HepG2 (cell line): ENCODE data around the gene RGL3. TPM values are rescaled to one million over a fixed set of nuclear protein-coding genes. Genes with fewer than 3 reads are reported as not detected.
A peak's percentile ranks its signal among the peaks of the same experiment; 100 is the strongest.

Source experiments
- AGO2 ChIP-seq: fragments of 200-400 bp; formaldehyde crosslinking; optimal IDR thresholded peaks from 2 replicates; pipeline ENCODE3; 2017; ENCODE audit warnings: mild to moderate bottlenecking, low read depth, low read length, moderate library complexity
- E2F2 ChIP-seq: sonication (generic); formaldehyde crosslinking; IDR thresholded peaks from 2 replicates; pipeline ENCODE4 v1.4.0; 2020; ENCODE audit warnings: missing genetic modification reagents, borderline replicate concordance
- FOSL2 ChIP-seq: sonication (generic); formaldehyde crosslinking; IDR thresholded peaks from 2 replicates; pipeline ENCODE4 v1.4.0; 2020; ENCODE audit warnings: missing genetic modification reagents
- HCFC1 ChIP-seq: fragments of 150-350 bp; IDR thresholded peaks from 2 replicates; pipeline ENCODE4 v1.6.1; 2014; ENCODE audit warnings: low read depth, low read length
- HNRNPK ChIP-seq: fragments of 200-400 bp; formaldehyde crosslinking; IDR thresholded peaks from 2 replicates; pipeline ENCODE4 v1.6.1; 2018; ENCODE audit warnings: low read length, low read depth, moderate library complexity, mild to moderate bottlenecking; ENCODE audit not compliant: poor library complexity, severe bottlenecking
- HOMEZ ChIP-seq: IDR thresholded peaks from 2 replicates; pipeline ENCODE4 v1.6.1; 2016; ENCODE audit warnings: low read depth
- IKZF4 ChIP-seq: sonication (generic); formaldehyde crosslinking; IDR thresholded peaks from 2 replicates; pipeline ENCODE4 v1.5.1; 2020; ENCODE audit warnings: borderline replicate concordance, mild to moderate bottlenecking, low read depth, missing genetic modification reagents; ENCODE audit errors: not compliant biosample characterization
- KDM4B ChIP-seq: sonication (generic); formaldehyde crosslinking; IDR thresholded peaks from 2 replicates; pipeline ENCODE4 v1.4.0; 2020; ENCODE audit warnings: missing genetic modification reagents
- LRRFIP1 ChIP-seq: sonication (generic); formaldehyde crosslinking; conservative IDR thresholded peaks from 2 replicates; pipeline ENCODE4 v1.4.0; 2020; ENCODE audit warnings: missing genetic modification reagents
- MTERF4 ChIP-seq: sonication (generic); formaldehyde crosslinking; IDR thresholded peaks from 2 replicates; pipeline ENCODE4 v1.8.0; 2023; ENCODE audit warnings: mild to moderate bottlenecking, missing genetic modification reagents
- NFYC ChIP-seq: IDR thresholded peaks from 2 replicates; pipeline ENCODE4 v1.6.1; 2016; ENCODE audit warnings: missing genetic modification reagents, missing compliant biosample characterization
- PATZ1 ChIP-seq: sonication (generic); formaldehyde crosslinking; IDR thresholded peaks from 2 replicates; pipeline ENCODE4 v1.4.0; 2020; ENCODE audit warnings: missing genetic modification reagents
- RBM22 ChIP-seq: fragments of 200-400 bp; formaldehyde crosslinking; optimal IDR thresholded peaks from 2 replicates; pipeline ENCODE3; 2017; ENCODE audit warnings: mild to moderate bottlenecking, low read length, moderate library complexity
- SPEN ChIP-seq: sonication (generic); formaldehyde crosslinking; IDR thresholded peaks from 2 replicates; pipeline ENCODE4 v1.5.1; 2020; ENCODE audit warnings: low read depth, mild to moderate bottlenecking, missing genetic modification reagents
- TCF7L2 ChIP-seq: IDR thresholded peaks from 2 replicates; pipeline ENCODE4 v1.6.1; 2011; ENCODE audit warnings: mild to moderate bottlenecking, low read depth, low read length, moderate library complexity
- ZMYM4 ChIP-seq: sonication (generic); formaldehyde crosslinking; IDR thresholded peaks from 2 replicates; pipeline ENCODE4 v1.8.1; 2023; ENCODE audit warnings: mild to moderate bottlenecking, missing genetic modification reagents
- ZNF274 ChIP-seq: sonication (generic); formaldehyde crosslinking; IDR thresholded peaks from 2 replicates; pipeline ENCODE4 v1.5.1; 2020; ENCODE audit warnings: mild to moderate bottlenecking, missing genetic modification reagents
- ZNF335 ChIP-seq: sonication (generic); formaldehyde crosslinking; IDR thresholded peaks from 2 replicates; pipeline ENCODE4 v1.4.0; 2020; ENCODE audit warnings: missing genetic modification reagents
- ZNF547 ChIP-seq: sonication (generic); formaldehyde crosslinking; IDR thresholded peaks from 2 replicates; pipeline ENCODE4 v1.5.1; 2020; ENCODE audit warnings: mild to moderate bottlenecking, missing genetic modification reagents
- ZSCAN25 ChIP-seq: sonication (generic); formaldehyde crosslinking; IDR thresholded peaks from 2 replicates; pipeline ENCODE4 v1.8.0; 2022; ENCODE audit warnings: mild to moderate bottlenecking, missing genetic modification reagents
- polyA plus RNA-seq, 8 experiments: library from polyadenylated mRNA; depleted of rRNA in 3 of 8; stranded (reverse) in 7 of 8; unstranded in 1 of 8; fragments of >200 nt; fragmentation: Illumina TruSeq in 4 of 8; extraction: Trizol in 4 of 8; gene quantifications; 2 replicates each; pipeline versions ENCODE4 v1.2.1 to v1.2.3, GENCODE V29; 2011 to 2016; ENCODE audit warnings: low read depth in 4 of 8, missing spikeins in 1 of 8, mixed read lengths in 1 of 8; ENCODE audit not compliant: insufficient read depth in 1 of 8
- total RNA-seq, 5 experiments: library from RNA; depleted of rRNA; stranded (reverse); fragments of >200 nt; fragmentation: Illumina TruSeq; extraction: Trizol; gene quantifications; 2 replicates each; pipeline ENCODE4 v1.2.3, GENCODE V29; 2016; ENCODE audit warnings: low read depth in 1 of 5

RGL3 gene
- total and polyA plus RNA-seq, 2 of the 13 experiments (the other 11 are each of a cell fraction or from before 2014, with no cell fraction given): 4.2 to 7.6 TPM

- TF ChIP-seq HOMEZ (CRISPR knock-in tag) (no peak; the same call in 1 of the 2 replicates), ZNF547 (CRISPR knock-in tag) (peak; percentile 54; the same call in 1 of the 2 replicates), AGO2 (peak; percentile 67), PATZ1 (CRISPR knock-in tag) (0 out of 2 replicates have a peak, but pooled peaks have one; percentile 28), SPEN (peak; percentile 85), LRRFIP1 (CRISPR knock-in tag) (no peak), ZNF335 (CRISPR knock-in tag) (peak; percentile 78), ZNF274 (CRISPR knock-in tag) (peak; percentile 79), RBM22 (no peak), E2F2 (no peak), ZSCAN25 (CRISPR knock-in tag) (peak; percentile 71; the same call in 1 of the 2 replicates), FOSL2 (peak; percentile 44; the same call in 1 of the 2 replicates), MTERF4 (peak; percentile 73; the same call in 1 of the 2 replicates), IKZF4 (peak; percentile 88), ZMYM4 (CRISPR knock-in tag) (peak; percentile 70; the same call in 1 of the 2 replicates), KDM4B (0 out of 2 replicates have a peak, but pooled peaks have one; percentile 0), TCF7L2 (no peak), NFYC (CRISPR knock-in tag) (peak; percentile 88), HNRNPK (no peak), HCFC1 (peak; percentile 33; the same call in 1 of the 2 replicates)
These were observed 44.5 kb downstream of the RGL3 start, which contains the start of gene SWSAP1 (continued) for GRCh38 chr19:11374433-11375142.
